ENCODE measurements around the gene ECE1.
A peak's percentile ranks its signal among the peaks of the same experiment; 100 is the strongest.
"Not testable (repeated sequence)": the region's sequence is repeated elsewhere in the genome, so short reads cannot be mapped to it uniquely, and the experiment has no call there.

ECE1 gene

DNA sequence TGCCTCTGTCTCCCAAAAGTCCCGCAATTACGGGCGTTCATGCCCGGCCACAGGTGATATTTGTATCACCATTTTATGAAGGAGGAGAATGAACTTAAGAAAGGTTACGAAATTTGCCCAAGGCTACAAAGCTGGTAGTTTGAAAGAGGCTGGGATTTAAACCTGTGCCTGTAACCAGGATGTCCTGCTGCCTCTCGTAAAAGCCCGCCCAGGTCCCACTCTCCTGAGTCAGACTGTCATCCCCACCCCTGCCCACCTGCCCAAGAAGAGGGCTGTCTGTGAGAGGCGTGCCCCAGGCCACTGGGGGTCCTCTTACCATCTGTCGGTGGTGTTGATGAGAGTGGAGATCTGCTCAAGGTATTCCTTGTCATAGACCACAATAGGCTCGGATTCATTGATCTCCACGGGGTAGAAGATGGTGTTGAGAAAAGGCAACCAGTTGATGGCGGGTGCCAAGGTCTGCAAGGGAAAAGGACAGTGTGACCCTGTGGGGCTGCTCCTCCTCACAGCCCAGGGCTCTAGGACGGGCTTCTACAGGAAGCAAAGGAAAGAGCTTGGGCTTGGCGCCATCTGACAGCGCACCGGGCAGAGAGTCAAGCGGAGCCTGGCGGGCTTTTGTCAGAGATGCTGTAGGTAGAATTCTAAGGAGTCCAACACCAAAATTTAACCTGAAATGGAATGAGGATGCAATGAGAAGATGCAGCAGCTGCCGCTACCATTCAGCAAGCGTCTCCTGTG is 43.2 kb downstream of the ECE1 start:
- no peak for DNase-seq

DNA sequence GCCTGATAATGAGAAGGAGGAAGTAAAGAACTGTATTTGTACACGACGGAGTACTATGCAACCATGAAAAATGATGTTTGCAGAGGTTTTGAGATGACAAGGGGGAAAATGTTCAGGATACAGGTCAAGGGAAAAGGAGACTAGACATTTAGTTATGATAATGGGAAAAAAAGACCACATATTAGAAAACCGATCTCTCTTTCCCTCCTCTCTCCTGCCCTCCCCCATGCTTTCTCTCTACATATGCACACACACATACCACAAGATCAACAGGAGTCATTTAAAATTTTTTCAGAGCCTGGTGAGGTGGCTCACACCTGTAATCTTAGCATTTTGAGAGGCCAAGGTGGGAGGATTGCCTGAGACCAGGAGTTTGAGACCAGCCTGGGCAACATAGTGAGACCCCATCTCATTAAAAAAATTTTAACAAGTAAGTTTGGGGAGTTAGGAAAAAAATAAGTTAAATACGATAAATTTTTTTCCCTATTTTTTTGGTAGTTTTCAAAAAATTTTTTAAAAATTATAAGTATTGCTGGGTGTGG is 44.5 kb downstream of the ECE1 start:
- DNase-seq: no peak

DNA sequence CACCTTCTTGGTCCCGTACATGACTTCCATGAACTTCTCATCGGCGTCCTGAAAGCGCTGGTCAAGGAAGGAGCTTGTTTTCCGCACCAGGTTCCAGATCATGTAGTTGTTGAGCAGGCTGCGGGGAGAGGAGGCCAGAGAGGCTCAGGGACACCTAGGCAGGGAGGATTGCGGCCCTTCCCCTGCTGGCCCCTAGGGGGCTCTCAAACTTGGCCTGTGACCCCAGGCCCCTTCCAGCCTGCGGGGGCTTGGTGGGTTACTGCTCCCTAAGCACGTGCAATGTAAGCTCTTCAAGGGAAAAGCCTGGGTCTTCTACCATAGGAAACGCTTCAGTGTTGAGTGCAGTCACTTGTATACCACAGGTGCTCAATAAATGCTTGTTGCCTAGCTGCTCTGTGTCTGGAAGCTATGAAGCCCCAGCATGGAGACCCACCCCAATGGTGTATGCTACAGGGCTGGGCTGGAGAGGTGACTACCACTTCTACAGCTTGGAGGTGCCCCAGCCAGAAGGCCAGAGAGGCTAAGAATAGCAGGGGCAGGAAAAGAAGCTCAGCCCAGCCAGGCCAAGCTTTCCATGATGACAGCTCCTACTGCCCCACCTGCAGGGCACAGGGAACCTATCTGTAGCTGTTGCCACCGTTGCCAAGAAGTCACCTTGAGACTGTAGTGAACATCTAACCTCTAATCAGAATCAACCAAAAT is 45.1 kb downstream of the ECE1 start:
- DNase-seq: no peak

DNA sequence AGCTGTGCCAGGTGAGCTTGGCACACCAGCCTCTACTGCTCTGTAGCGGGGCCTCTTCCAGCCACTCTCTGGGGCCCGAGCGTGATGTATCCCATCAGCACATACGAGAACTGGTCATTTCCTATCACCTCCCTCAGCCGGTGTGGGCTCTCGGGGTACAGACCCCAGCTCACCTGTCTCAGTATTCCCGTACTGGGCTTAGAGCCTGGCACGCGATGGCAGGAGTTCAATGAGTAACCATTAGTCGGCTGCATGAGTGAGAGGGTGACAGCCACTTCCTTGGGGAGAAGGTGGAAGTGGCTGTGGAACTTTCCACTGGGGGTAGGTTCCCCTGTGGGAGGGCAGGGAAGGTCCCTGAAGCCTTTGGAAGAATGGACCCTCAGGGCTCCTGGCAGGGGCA is 46.1 kb downstream of the ECE1 start:
- no peak for DNase-seq

DNA sequence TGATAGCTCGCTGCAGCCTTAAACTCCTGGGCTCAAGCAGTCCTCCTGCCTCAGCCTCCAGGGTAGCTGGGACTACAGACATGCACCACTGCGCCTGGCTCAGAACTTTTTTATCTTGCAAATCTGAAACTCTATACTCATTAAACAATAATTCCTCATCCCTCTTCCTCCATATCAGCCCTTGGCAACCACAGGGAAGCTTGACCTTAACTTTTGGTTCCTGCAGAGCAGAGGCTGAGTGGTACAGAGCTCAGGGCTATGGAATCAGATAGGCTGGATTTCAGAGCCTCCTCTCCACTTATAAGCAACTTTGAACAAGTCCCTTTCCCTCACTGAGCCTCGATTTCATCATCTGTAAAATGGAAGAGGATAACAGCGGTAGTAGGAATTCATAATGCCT is 47.4 kb downstream of the ECE1 start:
- DNase-seq: no peak

DNA sequence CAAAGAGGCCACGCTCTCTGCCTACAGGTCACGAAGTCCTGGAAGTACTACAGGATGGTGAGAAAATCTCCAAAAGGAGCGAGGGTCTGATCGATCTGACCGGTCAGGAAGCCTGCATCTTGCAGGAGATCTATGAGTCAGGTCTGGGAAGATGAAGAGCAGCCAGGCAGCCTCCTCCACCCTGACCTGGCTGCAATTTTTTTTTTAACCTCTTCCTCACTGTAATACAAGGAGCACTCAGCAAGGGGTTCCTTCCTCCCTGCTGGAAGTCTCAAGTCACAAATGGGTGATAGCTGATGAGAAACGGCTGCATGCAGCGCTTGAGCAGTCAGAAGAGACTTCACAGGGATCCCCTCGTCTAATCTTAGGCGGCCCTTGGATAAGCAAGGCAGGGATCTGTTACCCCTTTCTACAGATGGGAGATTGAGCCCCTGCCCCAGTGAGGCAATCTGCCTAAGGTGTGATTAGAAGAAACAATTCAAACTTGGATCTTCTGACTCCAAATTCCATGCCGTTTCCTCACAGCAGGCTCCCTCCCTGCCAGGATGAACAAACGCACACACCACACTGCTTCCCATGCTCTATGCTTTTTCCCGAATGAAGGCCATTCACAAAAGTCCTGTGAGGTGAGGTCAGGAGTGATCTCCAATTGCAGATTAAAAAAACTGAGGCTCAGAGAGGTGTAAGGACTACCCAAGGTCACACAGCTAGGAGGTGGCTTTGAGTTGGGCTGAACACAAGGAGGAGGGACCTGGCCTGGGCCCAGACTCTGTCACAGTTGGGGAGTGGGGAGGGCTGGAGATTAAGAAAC is 48.3 kb downstream of the ECE1 start:
- DNase-seq: no peak

DNA sequence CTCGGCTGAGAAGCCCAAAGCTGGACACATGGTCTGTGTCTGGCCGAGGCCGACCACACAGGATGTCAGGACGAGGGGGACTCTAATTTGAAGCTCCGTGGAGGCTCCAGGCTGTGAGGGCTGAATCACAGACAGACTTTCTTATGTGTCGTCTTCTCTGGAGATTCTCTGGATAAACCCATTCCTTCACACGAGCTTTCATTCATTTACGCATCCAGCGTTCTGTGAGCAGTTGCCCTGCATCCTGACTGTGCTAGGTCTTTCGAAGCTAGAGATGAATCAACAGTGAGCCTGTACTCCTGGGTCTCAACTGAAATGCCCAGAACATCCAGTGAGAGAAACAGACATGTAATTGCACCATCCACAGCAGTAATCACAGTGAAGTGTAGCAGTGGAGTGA is 49.6 kb downstream of the ECE1 start:
- no peak for DNase-seq

DNA sequence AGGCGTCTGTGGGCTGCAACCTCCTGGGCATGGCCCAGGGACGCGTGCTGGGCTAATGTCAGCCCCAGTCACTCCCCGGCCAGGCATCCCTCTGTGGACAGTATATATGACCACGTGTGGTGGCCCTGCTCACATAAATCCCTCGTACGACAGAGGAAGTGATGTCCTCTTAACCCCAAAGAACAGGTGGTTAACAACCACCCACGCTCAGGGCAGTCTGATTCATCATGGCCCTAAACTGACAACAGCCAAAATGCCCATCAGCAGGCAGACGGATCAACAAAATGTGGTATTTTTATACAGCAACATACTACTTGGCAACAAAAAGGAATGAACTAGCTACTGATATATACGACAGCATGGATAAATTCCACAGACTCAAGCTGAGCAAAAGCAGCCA is 51.0 kb downstream of the ECE1 start:
- no peak for DNase-seq

DNA sequence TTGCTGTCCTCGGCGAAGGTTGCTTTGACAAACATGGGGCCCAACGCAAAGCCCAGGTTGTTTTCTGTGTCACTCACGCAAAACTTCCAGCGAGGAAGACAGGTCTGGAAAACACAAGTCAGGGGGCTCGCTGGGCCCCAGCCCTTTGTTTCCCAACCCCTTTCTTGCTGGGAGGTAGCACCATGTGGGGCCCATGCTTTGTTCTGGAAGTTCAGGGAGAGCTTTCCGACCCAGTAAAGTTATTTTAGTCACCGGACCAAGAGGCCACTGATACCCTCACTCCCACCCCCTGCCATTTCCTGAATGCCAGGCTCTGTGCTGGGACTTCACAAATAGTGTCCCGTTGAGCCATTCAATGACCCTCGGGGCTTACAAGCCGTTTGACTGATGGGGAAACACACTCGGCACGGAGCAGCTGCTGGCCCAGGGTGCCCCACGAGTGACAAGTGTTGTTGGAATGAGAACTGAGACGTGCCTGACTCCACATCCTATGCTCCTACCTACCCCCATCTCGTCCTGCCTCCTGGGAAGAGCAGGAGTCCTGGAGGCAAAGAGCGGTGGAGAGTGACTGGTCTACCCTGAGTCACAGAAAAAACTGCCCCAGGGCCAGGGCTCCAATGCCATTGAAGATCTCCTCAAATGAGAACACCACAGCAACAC is 52.0 kb downstream of the ECE1 start:
- DNase-seq: no peak

DNA sequence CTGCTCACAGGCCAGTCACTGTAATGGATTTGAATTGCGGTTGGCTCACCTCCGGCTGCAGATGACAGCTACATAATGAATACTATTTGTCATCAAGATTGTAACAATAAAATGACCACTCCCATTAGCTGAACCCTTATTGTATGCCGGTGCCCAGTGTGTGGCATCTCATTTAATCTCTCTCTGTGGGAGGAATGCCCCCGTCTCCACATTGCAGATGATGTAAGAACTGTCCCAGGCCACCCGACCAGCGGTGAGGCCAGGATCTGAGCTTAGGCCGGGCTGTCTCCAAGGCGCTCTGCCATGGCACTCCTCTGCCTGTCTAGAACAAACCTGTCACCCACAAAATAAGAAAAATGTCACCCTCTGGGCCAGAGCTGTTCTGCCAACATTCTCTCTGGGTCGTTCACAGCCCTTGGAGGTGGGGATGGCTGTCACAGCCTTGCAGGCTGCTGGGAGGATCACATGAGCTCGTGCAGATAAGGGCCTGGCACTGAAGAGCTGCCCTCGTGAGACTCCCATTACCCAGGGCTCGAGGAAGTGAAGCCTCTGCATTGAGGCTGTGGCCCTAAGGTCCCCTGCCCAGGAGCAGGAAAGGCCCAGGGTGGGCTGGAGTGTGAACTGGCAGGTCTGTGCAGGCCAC is 52.7 kb downstream of the ECE1 start:
- no peak for DNase-seq

DNA sequence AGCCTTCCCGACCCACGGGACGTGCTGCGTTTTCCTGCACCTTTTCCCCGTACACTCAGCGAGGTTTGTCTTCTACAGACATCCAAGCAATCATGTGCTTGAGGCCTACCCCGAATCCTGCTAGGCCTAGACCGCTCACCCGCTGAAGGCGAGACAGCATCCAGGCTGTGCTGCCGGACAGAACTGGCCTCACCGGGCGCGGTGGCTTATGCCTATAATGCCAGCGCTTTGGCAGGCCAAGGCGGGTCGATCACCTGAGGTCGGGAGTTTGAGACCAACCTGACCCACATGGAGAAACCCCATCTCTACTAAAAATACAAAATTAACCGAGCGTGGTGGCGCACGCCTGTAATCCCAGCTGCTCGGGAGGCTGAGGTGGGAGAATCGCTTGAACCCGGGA is 54.1 kb downstream of the ECE1 start:
- no peak for DNase-seq

DNA sequence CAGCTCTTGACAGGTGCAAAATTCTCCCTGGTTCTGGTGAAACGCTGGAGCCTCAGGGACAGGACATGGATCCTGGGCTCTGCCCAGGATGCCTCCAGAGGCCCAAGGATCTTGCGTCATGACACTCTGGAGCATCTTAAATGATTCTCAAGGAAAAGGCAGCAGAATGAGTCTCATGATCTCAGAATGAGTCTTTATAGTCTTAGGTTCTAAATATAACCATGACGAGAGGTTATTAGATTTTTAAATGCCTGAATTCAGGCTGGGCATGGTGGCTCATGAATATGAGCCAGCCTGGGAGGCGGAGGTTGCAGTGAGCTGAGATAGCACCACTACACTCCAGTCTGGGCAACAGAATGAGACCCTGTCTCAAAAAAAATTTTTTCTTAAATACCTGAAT is 55.5 kb downstream of the ECE1 start:
- DNase-seq: no peak

DNA sequence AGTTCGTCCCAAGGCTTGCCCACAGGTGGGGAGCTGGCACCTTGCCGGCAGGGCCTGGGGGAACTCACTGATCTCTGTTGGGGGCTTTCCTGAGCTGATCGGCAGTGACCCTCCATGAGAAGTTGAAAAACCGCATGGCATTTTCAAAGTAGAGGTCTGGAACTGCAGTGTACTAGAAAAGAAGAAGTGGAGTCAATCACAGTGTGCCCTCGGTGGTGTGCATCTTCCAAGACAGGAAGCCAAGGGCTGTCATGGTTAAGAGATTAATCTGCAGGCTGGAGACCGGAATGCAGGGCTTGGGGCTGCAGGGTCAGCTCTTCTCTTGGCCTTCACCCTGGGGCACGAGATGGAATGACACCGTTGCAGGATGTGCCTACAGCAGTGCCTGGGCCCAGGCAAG is 56.8 kb downstream of the ECE1 start:
- no peak for DNase-seq

DNA sequence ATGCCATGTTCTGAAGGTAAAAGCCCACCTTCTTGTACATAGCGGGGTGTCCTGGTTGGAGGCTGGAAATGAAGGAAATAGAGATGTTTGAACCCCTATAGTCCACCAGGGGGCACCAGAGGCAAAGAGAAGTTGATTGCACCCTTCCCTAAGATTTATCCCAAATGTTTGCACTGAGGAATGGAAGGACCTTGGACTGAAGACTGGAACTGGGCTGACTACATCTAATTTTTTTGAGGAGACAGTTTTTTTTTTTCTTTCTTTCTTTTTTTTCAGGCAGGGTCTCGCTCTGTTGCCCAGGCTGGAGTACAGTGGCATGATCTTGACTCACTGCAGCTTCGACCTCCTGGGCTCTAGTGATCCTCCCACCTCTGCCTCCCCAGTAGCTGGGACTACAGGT is 58.2 kb downstream of the ECE1 start:
- peak; percentile 30 to 35 for DNase-seq

DNA sequence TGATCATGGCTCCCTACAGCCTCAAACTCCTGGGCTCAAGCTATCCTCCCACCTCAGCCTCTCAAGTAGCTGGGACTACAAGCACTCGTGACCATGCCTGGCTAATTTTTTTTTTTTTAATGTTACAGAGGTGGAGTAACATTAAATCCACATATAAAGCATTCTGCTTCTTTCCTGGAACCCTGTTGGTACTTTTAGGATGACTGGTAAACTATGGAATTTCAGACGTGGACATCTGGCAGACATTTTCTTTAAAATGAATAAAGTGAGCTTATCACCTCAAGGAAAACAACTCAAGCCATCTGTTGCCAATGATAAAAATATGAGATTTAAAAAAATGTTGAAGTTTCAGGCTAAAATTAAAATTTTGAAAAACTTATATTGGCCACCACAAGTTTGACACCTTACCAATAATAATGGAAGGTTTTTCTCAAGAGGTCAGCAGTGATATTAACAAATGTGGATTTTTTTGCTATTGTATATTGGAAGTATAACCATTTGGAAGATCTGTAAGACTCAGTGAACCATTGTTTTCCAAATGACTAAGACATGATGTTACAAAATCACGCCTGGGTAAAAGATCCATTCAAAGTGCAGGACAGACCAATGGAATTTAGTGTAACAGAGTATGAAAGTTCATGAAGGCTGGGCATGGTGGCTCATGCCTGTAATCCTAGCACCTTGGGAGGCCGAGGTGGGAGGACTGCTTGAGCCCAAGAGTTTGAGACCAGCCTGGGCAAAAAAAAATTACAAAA is 60.8 kb downstream of the ECE1 start:
- DNase-seq: no peak

DNA sequence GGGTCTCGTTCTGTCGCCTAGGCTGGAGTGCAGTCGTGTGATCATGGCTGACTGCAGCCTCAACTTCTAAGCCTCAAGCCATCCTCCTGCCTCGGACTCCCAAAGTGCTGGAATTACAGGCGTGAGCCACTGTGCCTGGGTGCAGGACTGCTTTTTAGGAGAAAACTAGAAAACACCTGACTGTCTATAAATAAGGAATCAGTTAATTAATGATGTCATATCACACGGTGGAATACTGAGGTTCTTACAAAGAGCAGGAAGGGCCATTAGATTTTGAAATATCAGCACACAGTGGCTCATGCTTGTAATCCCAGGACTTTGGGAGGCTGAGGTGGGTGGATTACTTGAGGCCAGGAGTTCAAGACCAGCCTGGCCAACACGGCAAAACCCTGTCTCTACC is 62.0 kb downstream of the ECE1 start:
- not testable (repeated sequence) for DNase-seq

DNA sequence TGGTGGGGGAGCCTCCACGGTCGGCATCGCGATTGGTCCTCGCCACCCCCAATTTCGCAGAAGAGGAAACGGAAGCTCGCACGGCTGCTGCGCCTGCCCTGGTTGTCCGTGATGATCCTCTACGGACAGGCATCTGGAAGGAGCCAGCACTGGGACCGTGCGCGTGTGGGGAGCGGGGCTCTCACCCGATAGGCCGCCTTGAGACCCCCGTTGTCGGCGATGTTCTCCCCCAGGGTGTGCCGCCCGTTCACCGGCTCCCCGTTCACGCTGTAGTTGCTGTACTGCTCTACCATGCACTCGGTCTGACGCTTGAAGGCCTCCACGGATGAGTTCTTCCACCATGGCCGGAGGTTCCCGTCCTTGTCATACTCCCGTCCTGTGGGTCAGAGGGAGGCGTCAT is 65.2 kb downstream of the ECE1 start:
- DNase-seq: no peak

DNA sequence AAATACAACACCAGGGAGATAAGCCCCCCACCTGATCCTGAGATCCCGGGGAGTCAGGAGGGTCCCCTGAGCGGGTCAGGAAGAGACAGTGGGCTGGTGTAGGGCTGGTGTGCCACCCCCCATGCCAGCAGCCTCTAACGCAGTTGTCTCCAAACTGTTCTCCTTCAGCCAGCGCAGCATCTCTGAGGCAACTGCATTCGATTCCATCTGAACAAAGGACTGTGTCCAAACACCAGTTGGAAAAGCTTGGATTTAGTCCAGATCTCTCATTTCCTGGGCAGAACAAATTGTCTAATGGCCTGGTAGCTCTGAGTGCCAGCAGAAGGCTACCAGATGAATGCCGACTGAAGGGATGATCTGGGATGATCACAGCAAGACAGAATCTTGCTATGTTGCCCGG is 69.4 kb downstream of the ECE1 start:
- DNase-seq: no peak

DNA sequence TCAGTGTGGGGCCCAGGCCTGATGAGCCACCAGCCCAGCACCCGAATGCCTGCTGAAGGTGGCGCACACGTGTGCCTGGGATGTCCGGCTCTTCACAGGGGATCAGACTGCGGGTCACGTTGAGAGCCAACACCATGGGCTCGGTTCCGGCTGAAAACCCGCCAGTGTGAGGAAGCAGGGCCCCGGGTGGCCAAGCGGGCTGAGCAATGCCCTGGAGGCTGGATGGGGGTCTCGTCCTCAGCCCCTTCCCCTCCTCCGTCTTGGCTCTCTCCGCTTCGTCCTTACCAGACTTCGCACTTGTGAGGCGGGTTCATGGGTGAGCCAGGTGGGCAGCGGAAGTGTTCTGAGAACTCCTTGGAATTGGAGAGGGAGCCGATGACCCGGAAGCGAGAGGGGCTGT is 70.6 kb downstream of the ECE1 start:
- no peak for DNase-seq

DNA sequence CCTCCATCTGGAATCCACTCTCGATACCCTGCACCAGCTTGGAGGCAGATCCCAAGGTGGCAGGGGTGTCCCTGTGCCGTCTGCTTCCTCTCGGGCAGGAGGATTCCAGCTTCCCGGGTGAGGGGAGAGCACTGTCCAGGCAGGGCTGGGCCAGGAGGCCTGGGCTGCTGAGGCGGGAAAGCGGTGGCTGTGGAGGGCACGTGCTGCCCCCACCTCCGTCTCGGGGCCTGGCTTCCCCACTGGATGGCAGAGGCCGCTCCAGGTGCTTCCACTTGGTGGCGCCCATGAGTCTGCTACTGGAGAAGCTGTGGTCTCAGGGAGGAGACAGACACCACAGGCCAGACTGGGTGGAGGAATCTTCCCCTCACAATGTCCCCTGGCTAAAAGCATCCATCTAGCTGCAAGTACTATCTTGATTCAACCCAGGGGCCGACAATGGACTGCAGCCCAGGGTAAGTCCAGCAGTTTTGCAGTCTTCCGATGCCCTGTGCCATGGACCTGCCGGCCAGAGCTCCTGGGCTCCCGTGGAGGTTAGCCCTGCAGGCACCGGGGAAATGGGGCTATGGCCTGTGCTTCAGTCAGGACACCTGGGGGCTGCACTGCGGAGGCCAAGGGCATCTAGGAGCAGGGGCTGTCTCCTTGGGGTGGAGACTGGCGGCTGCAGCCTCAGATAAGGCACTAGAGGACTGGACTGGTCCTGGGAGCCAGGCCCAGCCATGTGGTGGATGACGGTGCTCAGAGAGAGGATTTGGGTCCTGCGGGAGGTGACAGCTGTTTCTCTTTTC is 72.3 kb downstream of the ECE1 start:
- DNase-seq: peak; percentile 19 to 35

All from inflammatory macrophage (primary cell).